Uterus (tissue), 2 donors: Measurements from ENCODE around the gene RBL1.

Source experiments
- POLR2A ChIP-seq, 2 donors: fragments of 450-650 bp; IDR thresholded peaks; one replicate each; pipeline ENCODE4 v1.6.1; 2016; ENCODE audit warnings: antibody characterized with exemption in 2 of 2, mild to moderate bottlenecking in 1 of 2, moderate library complexity in 1 of 2
- TF ChIP-seq, protein P1 (sequence below), 4 experiments: fragments of 200-600 bp in 2 of 4; fragments of 450-650 bp in 2 of 4; sonication (generic) in 2 of 4; IDR thresholded peaks; one replicate each; pipeline ENCODE4 v1.5.1; 2016 to 2019; ENCODE audit warnings: antibody characterized with exemption in 4 of 4, mild to moderate bottlenecking in 2 of 4, moderate library complexity in 1 of 4

DNA sequence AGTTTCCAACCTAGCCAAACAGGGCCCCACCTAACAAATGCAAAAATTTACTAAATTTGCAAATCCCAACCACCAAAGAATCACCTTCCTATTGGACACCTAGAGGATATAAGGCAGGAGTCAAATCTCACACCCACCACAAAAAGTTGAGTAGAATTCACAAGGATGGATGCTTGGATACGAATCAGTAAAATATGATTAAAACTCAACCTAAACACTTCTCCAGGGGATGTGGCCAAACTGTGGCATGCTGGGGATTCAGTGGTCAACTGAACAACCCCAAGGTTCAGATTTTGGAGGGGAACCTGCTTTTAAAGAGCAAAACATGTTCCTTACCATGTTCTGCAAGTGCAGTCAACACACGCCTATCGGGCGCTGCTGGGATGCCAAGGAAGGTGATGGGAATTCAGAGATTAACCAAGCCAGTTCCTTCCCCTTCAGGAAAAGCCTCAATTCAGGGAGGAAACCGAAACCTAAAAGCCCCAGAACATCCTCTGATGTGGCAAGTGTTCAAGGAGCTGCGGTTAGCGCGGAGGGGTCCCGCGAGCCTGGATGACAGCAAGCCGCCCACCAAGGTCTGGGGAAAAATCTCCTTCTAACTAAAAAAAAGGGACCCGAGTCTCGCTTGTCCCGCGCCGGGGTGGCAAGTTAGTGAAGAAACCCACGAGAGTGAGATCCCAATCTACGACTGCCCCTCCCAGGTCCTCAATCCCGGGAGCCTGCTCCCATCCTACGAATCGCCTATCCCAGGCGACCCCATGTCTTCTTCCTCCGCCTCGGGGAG, 145.2 kb downstream of the RBL1 start:
- TF ChIP-seq, protein P1, sequence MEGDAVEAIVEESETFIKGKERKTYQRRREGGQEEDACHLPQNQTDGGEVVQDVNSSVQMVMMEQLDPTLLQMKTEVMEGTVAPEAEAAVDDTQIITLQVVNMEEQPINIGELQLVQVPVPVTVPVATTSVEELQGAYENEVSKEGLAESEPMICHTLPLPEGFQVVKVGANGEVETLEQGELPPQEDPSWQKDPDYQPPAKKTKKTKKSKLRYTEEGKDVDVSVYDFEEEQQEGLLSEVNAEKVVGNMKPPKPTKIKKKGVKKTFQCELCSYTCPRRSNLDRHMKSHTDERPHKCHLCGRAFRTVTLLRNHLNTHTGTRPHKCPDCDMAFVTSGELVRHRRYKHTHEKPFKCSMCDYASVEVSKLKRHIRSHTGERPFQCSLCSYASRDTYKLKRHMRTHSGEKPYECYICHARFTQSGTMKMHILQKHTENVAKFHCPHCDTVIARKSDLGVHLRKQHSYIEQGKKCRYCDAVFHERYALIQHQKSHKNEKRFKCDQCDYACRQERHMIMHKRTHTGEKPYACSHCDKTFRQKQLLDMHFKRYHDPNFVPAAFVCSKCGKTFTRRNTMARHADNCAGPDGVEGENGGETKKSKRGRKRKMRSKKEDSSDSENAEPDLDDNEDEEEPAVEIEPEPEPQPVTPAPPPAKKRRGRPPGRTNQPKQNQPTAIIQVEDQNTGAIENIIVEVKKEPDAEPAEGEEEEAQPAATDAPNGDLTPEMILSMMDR (IDR thresholded peaks at IDR 0.05) = no peak
- TF ChIP-seq POLR2A (IDR thresholded peaks at IDR 0.05) = no peak
